GM23338 (cell line): Measurements from ENCODE around the gene CUX1. TPM values are rescaled to one million over a fixed set of nuclear protein-coding genes. Genes with fewer than 3 reads are reported as not detected.

ENCODE experiments used
- ATAC-seq: fragments of 200-7000 bp; cut with Tn5 transposase; 3 replicates; pipeline ENCODE4 v1.9.1; 2020
- DNase-seq: peaks from one replicate; pipeline ENCODE4 v3.0.0-alpha.2; 2015; ENCODE audit warnings: low spot score
- H2AFZ ChIP-seq: fragments of 200-600 bp; sonication (generic); 2 replicates; pipeline ENCODE4 v1.8.0; 2016; ENCODE audit warnings: antibody characterized with exemption, mild to moderate bottlenecking, moderate library complexity
- H3F3A ChIP-seq: fragments of 200-600 bp; sonication (generic); replicated peaks from 2 replicates; pipeline ENCODE4 v1.8.0; 2017; ENCODE audit warnings: antibody characterized with exemption, mixed run types, low read depth
- H3K27ac ChIP-seq: fragments of 200-600 bp; sonication (generic); 2 replicates; pipeline ENCODE4 v1.6.1; 2016; ENCODE audit warnings: low read depth
- H3K27me3 ChIP-seq: fragments of 200-600 bp; sonication (generic); 2 replicates; pipeline ENCODE4 v1.8.0; 2016; ENCODE audit warnings: mild to moderate bottlenecking, mixed run types, moderate library complexity; ENCODE audit not compliant: insufficient read depth
- H3K36me3 ChIP-seq: fragments of 200-600 bp; sonication (generic); 2 replicates; pipeline ENCODE4 v1.8.0; 2016; ENCODE audit warnings: mild to moderate bottlenecking; ENCODE audit not compliant: insufficient read depth
- H3K4me1 ChIP-seq: fragments of 200-600 bp; sonication (generic); 2 replicates; pipeline ENCODE4 v1.8.0; 2016; ENCODE audit warnings: mild to moderate bottlenecking, moderate library complexity; ENCODE audit not compliant: insufficient read depth
- H3K4me2 ChIP-seq: fragments of 200-600 bp; sonication (generic); 2 replicates; pipeline ENCODE4 v1.7.1; 2017; ENCODE audit warnings: mixed run types
- H3K4me3 ChIP-seq: fragments of 200-600 bp; sonication (generic); 2 replicates; pipeline ENCODE4 v1.6.1; 2016; ENCODE audit warnings: mixed run types
- H3K79me2 ChIP-seq: fragments of 200-600 bp; sonication (generic); replicated peaks from 2 replicates; pipeline ENCODE4 v1.8.0; 2017; ENCODE audit warnings: mild to moderate bottlenecking; ENCODE audit not compliant: insufficient read depth
- H3K9me2 ChIP-seq: fragments of 200-600 bp; sonication (generic); 2 replicates; pipeline ENCODE4 v1.8.0; 2017; ENCODE audit not compliant: insufficient read depth
- H4K20me1 ChIP-seq: fragments of 200-600 bp; sonication (generic); replicated peaks from 2 replicates; pipeline ENCODE4 v1.8.0; 2017; ENCODE audit warnings: mild to moderate bottlenecking; ENCODE audit not compliant: insufficient read depth
- H3K27ac Mint-ChIP-seq: 2 replicates; pipeline ENCODE4 v1.8.0; 2020; ENCODE audit warnings: inconsistent platforms, mild to moderate bottlenecking, moderate library complexity, mixed read lengths
- H3K27me3 Mint-ChIP-seq: 3 replicates; pipeline ENCODE4 v1.8.0; 2022; ENCODE audit warnings: low read depth, mild to moderate bottlenecking, moderate library complexity, mixed read lengths, inconsistent platforms; ENCODE audit not compliant: insufficient read depth, poor library complexity
- H3K36me3 Mint-ChIP-seq: 3 replicates; pipeline ENCODE4 v1.8.0; 2021; ENCODE audit warnings: low read depth, mild to moderate bottlenecking, inconsistent platforms, moderate library complexity, mixed read lengths
- H3K4me1 Mint-ChIP-seq: 3 replicates; pipeline ENCODE4 v1.8.0; 2020; ENCODE audit warnings: mild to moderate bottlenecking, inconsistent platforms, mixed read lengths
- H3K4me3 Mint-ChIP-seq: 3 replicates; pipeline ENCODE4 v1.8.0; 2021; ENCODE audit warnings: moderate library complexity, mild to moderate bottlenecking, inconsistent platforms, mixed read lengths
- H3K9me3 Mint-ChIP-seq: 3 replicates; pipeline ENCODE4 v1.8.0; 2020; ENCODE audit warnings: moderate library complexity, mild to moderate bottlenecking, inconsistent platforms, mixed read lengths
- EZH2 ChIP-seq: fragments of 200-600 bp; sonication (generic); IDR thresholded peaks from one replicate; pipeline ENCODE4 v1.8.0; 2017; ENCODE audit warnings: antibody characterized with exemption, mild to moderate bottlenecking, low read depth; ENCODE audit not compliant: unreplicated experiment
- EZH2phosphoT487 ChIP-seq: fragments of 200-600 bp; sonication (generic); IDR thresholded peaks from one replicate; pipeline ENCODE4 v1.8.1; 2018; ENCODE audit warnings: antibody characterized with exemption; ENCODE audit not compliant: unreplicated experiment
- JUNB ChIP-seq: IDR thresholded peaks from one replicate; pipeline ENCODE4 v1.6.1; 2016; ENCODE audit warnings: antibody characterized with exemption; ENCODE audit not compliant: unreplicated experiment
- ZNF114 ChIP-seq: fragments of 250-450 bp; sonication (Bioruptor Pico); IDR thresholded peaks from 2 replicates; pipeline ENCODE4 v1.5.0; 2020; ENCODE audit warnings: mild to moderate bottlenecking, moderate library complexity
- ZNF331 ChIP-seq: fragments of 250-450 bp; sonication (Bioruptor Pico); IDR thresholded peaks from 2 replicates; pipeline ENCODE4 v1.5.0; 2020; ENCODE audit warnings: low read depth, mild to moderate bottlenecking, moderate library complexity
- polyA plus RNA-seq: library from polyadenylated mRNA; unstranded; fragments of >200 nt; fragmentation: Nextera tagmentation; extraction: Ambion mirVana; gene quantifications from 2 replicates; pipeline ENCODE4 v1.2.1, GENCODE V29; 2016
- total RNA-seq: library from RNA; depleted of rRNA; stranded (reverse); fragments of >200 nt; shearing (Covaris generic); gene quantifications from 2 replicates; pipeline ENCODE4 v1.2.3, GENCODE V29; 2014
- TF ChIP-seq, protein P1 (sequence below): fragments of 250-450 bp; sonication (Bioruptor Pico); IDR thresholded peaks from 2 replicates; pipeline ENCODE4 v1.5.0; 2020; ENCODE audit warnings: mild to moderate bottlenecking, moderate library complexity
- TF ChIP-seq, protein P2 (sequence below): IDR thresholded peaks from one replicate; pipeline ENCODE4 v1.6.1; 2018; ENCODE audit warnings: antibody characterized with exemption; ENCODE audit not compliant: unreplicated experiment
- TF ChIP-seq, protein P3 (sequence below), 2 experiments: fragments of 200-600 bp in 1 of 2; sonication (generic) in 1 of 2; conservative IDR thresholded peaks; 2 replicates each; pipeline versions ENCODE4 v1.5.1 to v1.6.1; 2016 to 2017; ENCODE audit warnings: antibody characterized with exemption in 2 of 2, low read depth in 2 of 2, mild to moderate bottlenecking in 2 of 2, moderate library complexity in 1 of 2

Gene CUX1
- total and polyA plus RNA-seq, 2 experiments from 2014 or later, result 49.9 to 64.0 TPM

DNA sequence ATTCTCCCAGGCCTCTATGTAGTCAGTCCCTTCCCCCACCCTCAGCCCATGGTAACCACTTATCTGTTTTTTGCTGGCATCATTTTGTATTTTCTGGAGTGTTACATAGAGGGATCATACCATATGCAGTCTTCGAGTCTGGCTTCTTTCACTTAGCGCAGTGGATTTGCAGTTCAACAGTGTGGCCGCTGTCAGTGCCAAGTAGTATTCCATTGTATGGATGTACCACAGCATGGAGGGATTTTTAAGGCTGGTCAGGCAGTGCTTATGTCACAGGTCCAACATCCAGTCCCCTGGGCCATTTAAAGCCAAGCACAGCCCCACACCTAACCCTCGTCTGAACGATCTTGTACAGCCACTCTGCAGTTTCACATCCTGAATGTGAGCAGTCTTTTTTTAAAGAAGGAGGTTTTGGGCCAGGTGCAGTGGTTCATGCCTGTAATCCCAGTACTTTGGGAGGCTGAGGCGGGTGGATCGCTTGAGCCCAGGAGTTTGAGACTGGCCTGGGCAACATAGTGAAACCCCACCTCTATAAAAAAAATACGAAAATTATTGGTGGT lies 121.8 kb downstream of the CUX1 start (continued):
- TF ChIP-seq, protein P1, sequence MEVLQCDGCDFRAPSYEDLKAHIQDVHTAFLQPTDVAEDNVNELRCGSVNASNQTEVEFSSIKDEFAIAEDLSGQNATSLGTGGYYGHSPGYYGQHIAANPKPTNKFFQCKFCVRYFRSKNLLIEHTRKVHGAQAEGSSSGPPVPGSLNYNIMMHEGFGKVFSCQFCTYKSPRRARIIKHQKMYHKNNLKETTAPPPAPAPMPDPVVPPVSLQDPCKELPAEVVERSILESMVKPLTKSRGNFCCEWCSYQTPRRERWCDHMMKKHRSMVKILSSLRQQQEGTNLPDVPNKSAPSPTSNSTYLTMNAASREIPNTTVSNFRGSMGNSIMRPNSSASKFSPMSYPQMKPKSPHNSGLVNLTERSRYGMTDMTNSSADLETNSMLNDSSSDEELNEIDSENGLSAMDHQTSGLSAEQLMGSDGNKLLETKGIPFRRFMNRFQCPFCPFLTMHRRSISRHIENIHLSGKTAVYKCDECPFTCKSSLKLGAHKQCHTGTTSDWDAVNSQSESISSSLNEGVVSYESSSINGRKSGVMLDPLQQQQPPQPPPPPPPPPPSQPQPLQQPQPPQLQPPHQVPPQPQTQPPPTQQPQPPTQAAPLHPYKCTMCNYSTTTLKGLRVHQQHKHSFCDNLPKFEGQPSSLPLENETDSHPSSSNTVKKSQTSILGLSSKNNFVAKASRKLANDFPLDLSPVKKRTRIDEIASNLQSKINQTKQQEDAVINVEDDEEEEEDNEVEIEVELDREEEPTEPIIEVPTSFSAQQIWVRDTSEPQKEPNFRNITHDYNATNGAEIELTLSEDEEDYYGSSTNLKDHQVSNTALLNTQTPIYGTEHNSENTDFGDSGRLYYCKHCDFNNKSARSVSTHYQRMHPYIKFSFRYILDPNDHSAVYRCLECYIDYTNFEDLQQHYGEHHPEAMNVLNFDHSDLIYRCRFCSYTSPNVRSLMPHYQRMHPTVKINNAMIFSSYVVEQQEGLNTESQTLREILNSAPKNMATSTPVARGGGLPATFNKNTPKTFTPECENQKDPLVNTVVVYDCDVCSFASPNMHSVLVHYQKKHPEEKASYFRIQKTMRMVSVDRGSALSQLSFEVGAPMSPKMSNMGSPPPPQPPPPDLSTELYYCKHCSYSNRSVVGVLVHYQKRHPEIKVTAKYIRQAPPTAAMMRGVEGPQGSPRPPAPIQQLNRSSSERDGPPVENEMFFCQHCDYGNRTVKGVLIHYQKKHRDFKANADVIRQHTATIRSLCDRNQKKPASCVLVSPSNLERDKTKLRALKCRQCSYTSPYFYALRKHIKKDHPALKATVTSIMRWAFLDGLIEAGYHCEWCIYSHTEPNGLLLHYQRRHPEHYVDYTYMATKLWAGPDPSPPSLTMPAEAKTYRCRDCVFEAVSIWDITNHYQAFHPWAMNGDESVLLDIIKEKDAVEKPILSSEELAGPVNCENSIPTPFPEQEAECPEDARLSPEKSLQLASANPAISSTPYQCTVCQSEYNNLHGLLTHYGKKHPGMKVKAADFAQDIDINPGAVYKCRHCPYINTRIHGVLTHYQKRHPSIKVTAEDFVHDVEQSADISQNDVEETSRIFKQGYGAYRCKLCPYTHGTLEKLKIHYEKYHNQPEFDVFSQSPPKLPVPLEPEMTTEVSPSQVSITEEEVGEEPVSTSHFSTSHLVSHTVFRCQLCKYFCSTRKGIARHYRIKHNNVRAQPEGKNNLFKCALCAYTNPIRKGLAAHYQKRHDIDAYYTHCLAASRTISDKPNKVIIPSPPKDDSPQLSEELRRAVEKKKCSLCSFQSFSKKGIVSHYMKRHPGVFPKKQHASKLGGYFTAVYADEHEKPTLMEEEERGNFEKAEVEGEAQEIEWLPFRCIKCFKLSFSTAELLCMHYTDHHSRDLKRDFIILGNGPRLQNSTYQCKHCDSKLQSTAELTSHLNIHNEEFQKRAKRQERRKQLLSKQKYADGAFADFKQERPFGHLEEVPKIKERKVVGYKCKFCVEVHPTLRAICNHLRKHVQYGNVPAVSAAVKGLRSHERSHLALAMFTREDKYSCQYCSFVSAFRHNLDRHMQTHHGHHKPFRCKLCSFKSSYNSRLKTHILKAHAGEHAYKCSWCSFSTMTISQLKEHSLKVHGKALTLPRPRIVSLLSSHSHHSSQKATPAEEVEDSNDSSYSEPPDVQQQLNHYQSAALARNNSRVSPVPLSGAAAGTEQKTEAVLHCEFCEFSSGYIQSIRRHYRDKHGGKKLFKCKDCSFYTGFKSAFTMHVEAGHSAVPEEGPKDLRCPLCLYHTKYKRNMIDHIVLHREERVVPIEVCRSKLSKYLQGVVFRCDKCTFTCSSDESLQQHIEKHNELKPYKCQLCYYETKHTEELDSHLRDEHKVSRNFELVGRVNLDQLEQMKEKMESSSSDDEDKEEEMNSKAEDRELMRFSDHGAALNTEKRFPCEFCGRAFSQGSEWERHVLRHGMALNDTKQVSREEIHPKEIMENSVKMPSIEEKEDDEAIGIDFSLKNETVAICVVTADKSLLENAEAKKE (CRISPR knock-in tag), result no peak
- TF ChIP-seq ZNF331 (no peak), EZH2 (no peak), EZH2phosphoT487 (no peak)
- TF ChIP-seq, protein P2, sequence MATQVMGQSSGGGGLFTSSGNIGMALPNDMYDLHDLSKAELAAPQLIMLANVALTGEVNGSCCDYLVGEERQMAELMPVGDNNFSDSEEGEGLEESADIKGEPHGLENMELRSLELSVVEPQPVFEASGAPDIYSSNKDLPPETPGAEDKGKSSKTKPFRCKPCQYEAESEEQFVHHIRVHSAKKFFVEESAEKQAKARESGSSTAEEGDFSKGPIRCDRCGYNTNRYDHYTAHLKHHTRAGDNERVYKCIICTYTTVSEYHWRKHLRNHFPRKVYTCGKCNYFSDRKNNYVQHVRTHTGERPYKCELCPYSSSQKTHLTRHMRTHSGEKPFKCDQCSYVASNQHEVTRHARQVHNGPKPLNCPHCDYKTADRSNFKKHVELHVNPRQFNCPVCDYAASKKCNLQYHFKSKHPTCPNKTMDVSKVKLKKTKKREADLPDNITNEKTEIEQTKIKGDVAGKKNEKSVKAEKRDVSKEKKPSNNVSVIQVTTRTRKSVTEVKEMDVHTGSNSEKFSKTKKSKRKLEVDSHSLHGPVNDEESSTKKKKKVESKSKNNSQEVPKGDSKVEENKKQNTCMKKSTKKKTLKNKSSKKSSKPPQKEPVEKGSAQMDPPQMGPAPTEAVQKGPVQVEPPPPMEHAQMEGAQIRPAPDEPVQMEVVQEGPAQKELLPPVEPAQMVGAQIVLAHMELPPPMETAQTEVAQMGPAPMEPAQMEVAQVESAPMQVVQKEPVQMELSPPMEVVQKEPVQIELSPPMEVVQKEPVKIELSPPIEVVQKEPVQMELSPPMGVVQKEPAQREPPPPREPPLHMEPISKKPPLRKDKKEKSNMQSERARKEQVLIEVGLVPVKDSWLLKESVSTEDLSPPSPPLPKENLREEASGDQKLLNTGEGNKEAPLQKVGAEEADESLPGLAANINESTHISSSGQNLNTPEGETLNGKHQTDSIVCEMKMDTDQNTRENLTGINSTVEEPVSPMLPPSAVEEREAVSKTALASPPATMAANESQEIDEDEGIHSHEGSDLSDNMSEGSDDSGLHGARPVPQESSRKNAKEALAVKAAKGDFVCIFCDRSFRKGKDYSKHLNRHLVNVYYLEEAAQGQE, result no peak

DNA sequence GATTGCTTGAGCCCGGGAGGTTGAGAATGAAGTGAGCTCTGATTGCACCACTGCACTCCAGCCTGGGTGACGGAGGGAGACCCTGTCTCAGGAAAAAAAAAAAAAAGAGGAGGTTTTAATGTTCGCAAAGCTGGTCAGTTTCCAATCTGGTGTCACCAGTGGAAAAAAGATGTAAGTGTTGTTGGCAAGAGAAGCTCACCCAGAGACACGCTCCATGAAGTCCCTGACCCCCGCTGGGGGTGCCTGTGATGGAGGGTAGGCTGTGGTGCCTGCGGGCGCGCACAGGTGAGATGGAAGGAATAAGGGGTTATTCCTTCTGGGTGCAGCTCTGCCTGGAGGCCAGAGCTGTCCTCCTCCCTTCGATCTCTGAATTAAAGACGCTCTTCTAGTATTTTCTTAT lies 122.7 kb downstream of the CUX1 start:
- Mint-ChIP-seq H3K27me3 (peaks cover 22% of the 10 kb centered on the region), H3K27ac (no peak overlapping the region), H3K36me3 (peaks cover 16% of the 10 kb centered on the region), H3K4me3 (no peak overlapping the region), H3K4me1 (peaks cover 68% of the 10 kb centered on the region), H3K9me3 (peaks cover 5% of the 10 kb centered on the region; the same call in 1 of the 3 replicates)
- Histone ChIP-seq H3K4me2 (peak overlapping the region; percentile 53; the same call in 1 of the 2 replicates), H3F3A (peaks cover 4% of the 10 kb centered on the region; the same call in 1 of the 2 replicates), H3K4me3 (no peak overlapping the region), H3K27ac (peak overlapping the region; percentile 91), H3K9me2 (no peaks in the 10 kb centered on the region), H2AFZ (no peak overlapping the region), H3K27me3 (no peaks in the 10 kb centered on the region), H3K36me3 (no peaks in the 10 kb centered on the region), H3K4me1 (peaks cover 55% of the 10 kb centered on the region), H4K20me1 (no peaks in the 10 kb centered on the region), H3K79me2 (peaks cover 73% of the 10 kb centered on the region)
- ATAC-seq (no peak), DNase-seq (no peak)
- TF ChIP-seq, protein P3, sequence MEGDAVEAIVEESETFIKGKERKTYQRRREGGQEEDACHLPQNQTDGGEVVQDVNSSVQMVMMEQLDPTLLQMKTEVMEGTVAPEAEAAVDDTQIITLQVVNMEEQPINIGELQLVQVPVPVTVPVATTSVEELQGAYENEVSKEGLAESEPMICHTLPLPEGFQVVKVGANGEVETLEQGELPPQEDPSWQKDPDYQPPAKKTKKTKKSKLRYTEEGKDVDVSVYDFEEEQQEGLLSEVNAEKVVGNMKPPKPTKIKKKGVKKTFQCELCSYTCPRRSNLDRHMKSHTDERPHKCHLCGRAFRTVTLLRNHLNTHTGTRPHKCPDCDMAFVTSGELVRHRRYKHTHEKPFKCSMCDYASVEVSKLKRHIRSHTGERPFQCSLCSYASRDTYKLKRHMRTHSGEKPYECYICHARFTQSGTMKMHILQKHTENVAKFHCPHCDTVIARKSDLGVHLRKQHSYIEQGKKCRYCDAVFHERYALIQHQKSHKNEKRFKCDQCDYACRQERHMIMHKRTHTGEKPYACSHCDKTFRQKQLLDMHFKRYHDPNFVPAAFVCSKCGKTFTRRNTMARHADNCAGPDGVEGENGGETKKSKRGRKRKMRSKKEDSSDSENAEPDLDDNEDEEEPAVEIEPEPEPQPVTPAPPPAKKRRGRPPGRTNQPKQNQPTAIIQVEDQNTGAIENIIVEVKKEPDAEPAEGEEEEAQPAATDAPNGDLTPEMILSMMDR (conservative IDR thresholded peaks at IDR 0.05; ENCODE audit: low read depth in 2 of 2), result no peak
- TF ChIP-seq EZH2 (no peak), ZNF114 (no peak), JUNB (no peak), EZH2phosphoT487 (no peak)
- TF ChIP-seq, protein P2, result no peak
